Epithelial cell of esophagus (primary cell): ENCODE data around the gene PRRT4.

Experiments used
- DNase-seq: peaks from one replicate; pipeline ENCODE4 v3.0.0; 2010; ENCODE audit warnings: low read depth
- H3K4me3 ChIP-seq: 2 replicates; pipeline ENCODE4 v1.5.1; 2011; ENCODE audit warnings: mild to moderate bottlenecking, low read length, control low read depth
- TF ChIP-seq, protein P1 (sequence below): IDR thresholded peaks from 2 replicates; pipeline ENCODE4 v1.5.1; 2011; ENCODE audit warnings: low read depth, mild to moderate bottlenecking, low read length, control low read depth, inconsistent platforms; ENCODE audit not compliant: insufficient read depth; ENCODE audit errors: missing control alignments

Gene PRRT4

DNA sequence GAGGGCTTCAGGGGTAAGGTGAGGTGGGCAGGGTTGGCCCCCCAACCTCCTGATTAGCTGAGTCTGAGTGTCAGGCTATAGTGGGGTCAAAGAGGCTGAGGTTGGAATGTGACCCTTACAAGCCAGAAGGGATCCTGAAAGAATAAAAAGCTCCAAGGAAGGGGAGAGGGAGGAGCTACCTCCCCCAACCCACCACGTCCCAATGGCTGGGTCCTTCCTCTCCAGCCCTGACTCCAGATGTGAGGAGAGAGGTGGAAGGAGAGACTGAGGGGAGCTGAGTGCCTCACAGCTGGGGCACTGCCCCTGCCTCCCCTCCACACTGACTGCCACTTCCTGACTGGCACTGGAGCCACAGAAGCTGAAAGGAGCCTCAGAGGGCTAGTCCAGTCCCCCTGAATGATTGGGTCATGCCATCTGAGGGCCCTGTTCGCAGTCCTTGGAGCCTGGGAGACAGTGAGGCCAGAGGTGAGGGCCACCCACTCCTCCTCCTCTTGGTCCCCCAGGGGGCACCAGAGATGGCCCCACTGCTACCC is 27.7 kb upstream of the PRRT4 start:
- H3K4me3 ChIP-seq: no peak overlapping the region
- DNase-seq: no peak
- TF ChIP-seq, protein P1, sequence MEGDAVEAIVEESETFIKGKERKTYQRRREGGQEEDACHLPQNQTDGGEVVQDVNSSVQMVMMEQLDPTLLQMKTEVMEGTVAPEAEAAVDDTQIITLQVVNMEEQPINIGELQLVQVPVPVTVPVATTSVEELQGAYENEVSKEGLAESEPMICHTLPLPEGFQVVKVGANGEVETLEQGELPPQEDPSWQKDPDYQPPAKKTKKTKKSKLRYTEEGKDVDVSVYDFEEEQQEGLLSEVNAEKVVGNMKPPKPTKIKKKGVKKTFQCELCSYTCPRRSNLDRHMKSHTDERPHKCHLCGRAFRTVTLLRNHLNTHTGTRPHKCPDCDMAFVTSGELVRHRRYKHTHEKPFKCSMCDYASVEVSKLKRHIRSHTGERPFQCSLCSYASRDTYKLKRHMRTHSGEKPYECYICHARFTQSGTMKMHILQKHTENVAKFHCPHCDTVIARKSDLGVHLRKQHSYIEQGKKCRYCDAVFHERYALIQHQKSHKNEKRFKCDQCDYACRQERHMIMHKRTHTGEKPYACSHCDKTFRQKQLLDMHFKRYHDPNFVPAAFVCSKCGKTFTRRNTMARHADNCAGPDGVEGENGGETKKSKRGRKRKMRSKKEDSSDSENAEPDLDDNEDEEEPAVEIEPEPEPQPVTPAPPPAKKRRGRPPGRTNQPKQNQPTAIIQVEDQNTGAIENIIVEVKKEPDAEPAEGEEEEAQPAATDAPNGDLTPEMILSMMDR: no peak

DNA sequence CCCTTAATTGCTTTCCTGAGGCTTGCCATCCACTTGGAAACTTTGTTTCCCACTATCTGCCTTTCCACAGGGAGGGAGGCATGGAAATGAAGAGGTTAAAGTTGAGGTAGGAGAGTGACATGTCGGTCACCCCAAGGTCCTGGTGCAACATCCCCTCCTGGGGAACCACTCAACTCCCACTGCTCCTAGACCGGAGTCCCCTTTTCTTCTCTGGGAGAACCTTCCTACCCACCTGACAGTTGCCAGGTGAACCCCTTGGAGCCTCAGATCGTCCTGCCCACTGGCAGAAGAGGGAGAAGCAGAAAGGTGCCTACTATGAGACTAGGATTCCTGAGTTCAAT is 26.6 kb upstream of the PRRT4 start:
- TF ChIP-seq, protein P1: no peak
- DNase-seq: no peak
- H3K4me3 ChIP-seq: no peak overlapping the region

DNA sequence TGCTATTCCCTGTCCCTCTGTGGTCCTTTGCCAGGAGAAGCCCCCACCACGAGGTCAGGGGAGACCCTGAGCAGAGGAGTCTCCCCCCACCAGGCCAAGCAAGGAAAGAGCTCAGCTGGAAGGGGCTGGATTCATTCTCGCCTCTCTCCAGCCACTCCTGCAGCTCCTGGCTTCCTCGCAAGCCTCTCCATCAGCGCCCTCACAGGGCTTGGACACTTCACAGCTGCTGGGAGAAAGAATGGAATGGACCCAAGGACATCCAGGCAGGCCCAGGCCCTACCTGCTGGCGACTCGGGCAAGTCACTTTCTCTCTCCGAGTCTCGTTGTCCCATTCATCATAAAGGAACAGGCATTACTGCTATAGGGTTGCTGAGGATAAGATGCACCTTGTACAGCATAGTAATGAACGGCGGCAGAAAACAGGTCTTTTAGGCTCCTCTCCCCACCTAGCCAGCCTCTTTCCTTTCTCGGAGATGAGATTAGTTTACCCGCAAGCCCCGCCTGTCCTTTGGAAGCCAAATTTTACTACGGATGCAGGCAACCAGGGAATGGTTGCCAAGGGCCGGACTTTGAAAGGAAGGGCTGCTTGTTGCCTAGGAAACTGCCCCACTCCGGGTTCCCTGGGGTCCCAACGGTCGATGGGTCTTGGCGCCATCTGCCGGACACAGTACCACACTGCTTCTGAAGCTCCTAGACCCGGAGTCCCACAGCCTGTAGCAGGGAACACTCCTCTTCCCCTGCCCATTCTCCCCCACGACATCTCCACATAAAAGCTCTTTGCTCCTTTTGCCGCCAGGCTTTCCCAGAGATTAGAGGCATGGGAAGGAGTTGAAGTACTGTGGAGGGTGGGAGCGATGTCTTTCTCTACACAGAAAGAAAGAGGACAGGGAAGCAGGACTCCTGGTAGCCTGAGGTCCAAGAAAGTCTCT is 26.0 kb upstream of the PRRT4 start:
- peak; percentile 58 for DNase-seq
- H3K4me3 ChIP-seq: no peak overlapping the region
- TF ChIP-seq, protein P1: peak; percentile 92

GRCh38 chr7:128385988-128386925 is 24.8 kb upstream of the PRRT4 start:
- no peak overlapping the region for H3K4me3 ChIP-seq
- DNase-seq: no peak
- TF ChIP-seq, protein P1: no peak

DNA sequence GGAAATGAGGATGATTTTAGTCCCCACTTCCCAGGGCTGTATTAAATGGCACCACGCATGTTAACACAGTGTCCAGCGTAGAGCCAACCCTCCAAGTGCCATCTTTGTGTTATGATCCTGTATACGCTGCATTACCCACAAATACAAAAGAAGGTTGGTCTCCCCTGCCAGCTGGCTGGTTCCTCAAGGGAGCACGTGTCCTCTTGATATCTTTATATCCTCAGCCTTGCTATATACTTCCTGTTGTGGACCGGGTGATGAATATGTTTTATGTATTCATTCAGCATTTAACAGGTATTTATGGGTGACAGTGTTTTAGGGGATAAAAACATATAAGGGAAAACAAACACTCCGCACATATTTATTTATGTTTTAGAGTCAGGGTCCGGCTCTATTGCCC is 23.2 kb upstream of the PRRT4 start:
- TF ChIP-seq, protein P1: no peak
- H3K4me3 ChIP-seq: no peak overlapping the region
- DNase-seq: no peak

DNA sequence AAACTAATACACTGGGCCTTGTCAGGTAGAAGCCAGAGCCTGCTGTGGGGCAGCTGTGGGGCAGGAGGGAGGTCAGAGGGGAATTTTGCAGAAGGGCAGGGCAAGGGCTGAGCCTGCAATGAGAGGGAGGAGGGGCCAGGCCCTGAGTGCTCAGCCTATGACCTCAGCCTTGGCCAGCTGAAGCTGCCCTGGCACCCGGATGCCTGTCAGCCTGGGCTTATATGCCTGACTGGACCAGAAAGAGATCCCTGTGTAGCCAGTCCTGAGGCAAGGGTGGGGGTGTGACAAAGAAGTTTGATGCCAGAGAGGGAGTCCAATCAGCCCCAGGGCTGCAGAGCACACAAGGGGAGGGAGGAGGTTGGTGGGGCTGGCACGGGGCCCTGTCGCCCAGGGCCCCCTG is 22.3 kb upstream of the PRRT4 start:
- no peak for DNase-seq
- TF ChIP-seq, protein P1: no peak
- H3K4me3 ChIP-seq: no peak overlapping the region
